Skin epidermis (tissue), 12 donors: ENCODE data around the gene EPHA6.
A peak's percentile ranks its signal among the peaks of the same experiment; 100 is the strongest.
"Not testable (repeated sequence)": the region's sequence is repeated elsewhere in the genome, so short reads cannot be mapped to it uniquely, and the experiment has no call there.

Source experiments
- H3K27ac ChIP-seq, 21 experiments: fragments of 200-600 bp; sonication (generic) in 11 of 21; one replicate each; pipeline ENCODE4 v1.5.0; 2020; ENCODE audit warnings: mild to moderate bottlenecking in 3 of 21, inconsistent platforms in 2 of 21, moderate library complexity in 2 of 21
- H3K4me3 ChIP-seq, 7 experiments: fragments of 200-600 bp; sonication (generic) in 2 of 7; one replicate each; pipeline ENCODE4 v1.5.0; 2020; ENCODE audit warnings: inconsistent platforms in 2 of 7, mild to moderate bottlenecking in 2 of 7, moderate library complexity in 1 of 7

EPHA6 gene

DNA sequence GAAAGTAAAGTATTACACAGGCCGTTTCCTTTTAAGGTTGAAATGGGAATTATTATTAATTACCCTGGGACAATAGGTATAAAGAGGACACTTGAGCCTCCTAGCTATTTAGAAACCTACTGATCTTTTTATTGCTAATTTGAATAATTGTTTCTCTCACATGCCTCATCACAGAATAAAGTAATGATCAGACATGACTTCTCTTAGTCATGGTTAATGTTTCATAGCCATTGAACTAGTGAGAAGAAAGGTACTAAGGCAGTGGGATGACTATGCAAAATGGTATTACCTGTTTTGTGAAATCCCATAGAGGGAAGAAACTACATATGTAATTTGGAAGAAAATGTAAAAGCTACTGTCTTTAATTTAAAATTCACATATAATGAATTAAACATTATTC, 85.6 kb downstream of the EPHA6 start:
- H3K4me3 ChIP-seq, result no peak overlapping the region
- H3K27ac ChIP-seq, result no peak overlapping the region

DNA sequence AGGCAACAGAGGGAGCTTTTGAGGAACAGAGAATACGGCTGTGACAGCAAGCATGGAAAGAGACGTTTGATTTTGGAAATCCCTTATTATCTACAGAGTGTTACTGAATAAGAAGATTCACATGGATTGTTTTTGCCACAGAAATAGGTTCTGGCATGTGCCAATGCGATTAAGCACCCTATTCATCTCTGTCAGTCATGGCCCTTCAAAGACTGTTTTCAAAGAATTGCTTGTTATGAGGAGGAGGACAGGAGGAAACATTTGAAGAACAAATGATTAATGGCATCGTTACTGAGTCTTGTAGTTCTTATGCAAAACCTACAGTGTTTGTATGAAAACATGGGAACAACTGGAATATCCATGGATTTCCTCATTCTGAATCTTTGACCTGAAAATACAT, 86.2 kb downstream of the EPHA6 start:
- no peak overlapping the region for H3K4me3 ChIP-seq
- no peak overlapping the region for H3K27ac ChIP-seq

- Histone ChIP-seq H3K4me3 (no peak overlapping the region), H3K27ac (no peak overlapping the region)
Measured at GRCh38 chr3:96915445-96915844, 101.1 kb downstream of the EPHA6 start.

DNA sequence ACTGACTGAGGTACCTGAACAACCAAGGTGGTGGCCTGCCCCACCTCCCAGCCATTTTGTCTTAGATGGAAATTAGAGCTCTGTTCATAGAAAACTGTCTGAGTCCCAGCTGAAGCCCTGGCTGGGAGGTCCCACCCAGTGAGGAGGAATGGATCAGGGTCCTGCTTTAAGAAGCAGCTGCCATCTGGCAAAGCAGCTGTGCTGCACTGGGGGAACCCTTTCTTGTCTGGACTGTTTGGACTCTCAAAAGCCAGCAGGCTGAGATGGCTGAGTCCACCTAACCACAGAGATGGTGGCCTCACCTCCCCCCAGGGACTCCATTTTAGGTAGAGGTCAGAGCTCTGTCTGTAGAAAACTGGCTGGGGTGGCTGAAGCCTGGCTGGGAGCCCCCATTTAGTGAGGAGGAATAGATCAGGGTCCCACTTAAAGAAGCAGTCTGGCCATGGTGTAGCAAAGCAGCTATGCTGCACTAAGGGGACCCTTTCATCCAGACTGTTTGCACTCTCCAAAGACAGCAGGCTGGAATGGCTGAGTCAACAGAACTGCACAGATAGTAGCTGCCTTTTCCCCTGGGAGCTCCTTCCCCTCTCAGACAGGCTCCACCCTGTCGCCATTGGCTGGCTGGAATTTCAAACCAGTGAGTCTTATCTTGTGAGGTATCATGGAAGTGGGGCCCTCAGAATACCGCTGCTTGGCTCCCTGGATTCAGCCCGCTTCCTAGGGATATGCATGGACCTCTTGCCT, 116.9 kb downstream of the EPHA6 start:
- Histone ChIP-seq H3K4me3 (no peak overlapping the region), H3K27ac (no peak overlapping the region)

DNA sequence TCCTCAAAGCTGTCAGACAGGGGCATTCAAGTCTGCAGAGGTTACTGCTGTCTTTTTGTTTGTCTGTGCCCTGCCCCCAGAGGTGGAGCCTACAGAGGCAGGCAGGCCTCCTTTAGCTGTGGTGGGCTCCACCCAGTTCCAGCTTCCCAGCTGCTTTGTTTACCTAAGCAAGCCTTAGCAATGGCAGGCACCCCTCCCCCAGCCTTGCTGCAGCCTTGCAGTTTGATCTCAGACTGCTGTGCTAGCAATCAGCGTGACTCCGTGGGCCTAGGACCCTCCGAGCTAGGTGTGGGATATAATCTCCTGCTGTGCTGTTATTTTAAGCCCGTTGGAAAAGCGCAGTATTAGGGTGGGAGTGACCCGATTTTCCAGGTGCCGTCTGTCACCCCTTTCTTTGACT, 127.7 kb downstream of the EPHA6 start:
- not testable (repeated sequence) for H3K27ac ChIP-seq, H3K4me3 ChIP-seq

GRCh38 chr3:96958856-96959255, 144.5 kb downstream of the EPHA6 start:
- Histone ChIP-seq H3K27ac (no peak overlapping the region), H3K4me3 (no peak overlapping the region)

DNA sequence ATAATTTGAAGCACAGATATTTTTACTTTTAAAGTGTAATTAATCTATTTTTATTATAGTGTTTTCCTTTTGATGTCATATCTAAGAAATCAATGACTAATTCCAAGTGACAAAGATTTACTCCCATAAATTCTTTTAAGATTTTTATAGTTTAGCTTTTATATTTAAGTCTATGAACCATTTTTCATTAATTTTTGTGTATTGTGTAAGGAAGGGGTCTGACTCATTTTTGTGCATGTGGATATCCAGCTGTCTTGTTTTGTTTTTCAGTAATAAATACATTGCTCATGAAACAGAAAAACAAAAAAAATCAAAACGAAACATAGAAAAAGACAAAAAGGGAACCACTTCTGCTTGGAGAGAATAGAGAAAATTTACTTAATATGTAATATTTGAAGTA, 145.1 kb downstream of the EPHA6 start:
- H3K4me3 ChIP-seq, result no peak overlapping the region
- H3K27ac ChIP-seq, result peak overlapping the region in 1 of 21 experiments; percentile 10

GRCh38 chr3:96959901-96960641, 145.7 kb downstream of the EPHA6 start:
- no peak overlapping the region for H3K4me3 ChIP-seq
- peak overlapping the region in 8 of 21 experiments; percentile 5 to 59 (median 30) for H3K27ac ChIP-seq

DNA sequence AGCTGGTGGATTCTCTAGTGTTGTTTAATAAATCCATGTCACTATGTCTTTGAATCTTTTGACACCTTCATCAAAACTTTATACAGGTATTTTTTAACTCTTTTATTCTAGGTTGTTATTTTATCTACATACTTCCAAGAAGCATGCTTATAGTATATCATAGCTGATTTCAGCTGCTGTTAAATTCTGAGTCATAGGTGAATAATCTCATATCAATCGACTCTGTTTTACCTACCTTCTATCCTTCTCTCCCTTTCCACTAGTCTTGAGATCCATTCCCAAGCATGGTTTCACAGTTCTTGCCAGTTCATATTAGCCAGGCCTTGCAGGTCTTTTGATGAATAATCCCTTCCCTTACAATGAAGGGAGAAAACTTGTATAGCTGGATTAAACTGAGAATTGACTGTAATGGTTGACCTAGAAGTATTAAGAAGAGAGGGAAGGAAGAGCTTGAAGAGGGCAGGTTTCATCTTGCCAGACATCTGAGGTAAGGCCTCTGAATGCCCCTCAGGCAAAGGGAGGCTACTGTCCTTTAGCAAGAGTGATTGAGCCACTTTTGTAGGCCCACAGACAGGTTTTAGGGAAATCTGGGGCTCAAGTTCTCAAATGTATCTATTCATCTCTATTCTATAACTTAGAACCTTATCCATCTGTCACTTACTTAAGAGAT, 146.4 kb downstream of the EPHA6 start:
- Histone ChIP-seq H3K4me3 (no peak overlapping the region), H3K27ac (peak overlapping the region in 8 of 21 experiments; percentile 5 to 59 (median 32))

- Histone ChIP-seq H3K27ac (peak overlapping the region in 2 of 21 experiments; percentile 29 to 49), H3K4me3 (no peak overlapping the region)
Measured at GRCh38 chr3:96961576-96961975, 147.2 kb downstream of the EPHA6 start.

GRCh38 chr3:96966181-96966929, 152.0 kb downstream of the EPHA6 start:
- no peak overlapping the region for H3K27ac ChIP-seq

GRCh38 chr3:96970211-96970610, 155.8 kb downstream of the EPHA6 start:
- Histone ChIP-seq H3K4me3 (no peak overlapping the region), H3K27ac (no peak overlapping the region)

More at GRCh38 chr3:96966181-96966929, 152.0 kb downstream of the EPHA6 start:
- no peak overlapping the region for H3K4me3 ChIP-seq

GRCh38 chr3:96977671-96978070, 163.3 kb downstream of the EPHA6 start:
- Histone ChIP-seq H3K4me3 (no peak overlapping the region), H3K27ac (no peak overlapping the region)

DNA sequence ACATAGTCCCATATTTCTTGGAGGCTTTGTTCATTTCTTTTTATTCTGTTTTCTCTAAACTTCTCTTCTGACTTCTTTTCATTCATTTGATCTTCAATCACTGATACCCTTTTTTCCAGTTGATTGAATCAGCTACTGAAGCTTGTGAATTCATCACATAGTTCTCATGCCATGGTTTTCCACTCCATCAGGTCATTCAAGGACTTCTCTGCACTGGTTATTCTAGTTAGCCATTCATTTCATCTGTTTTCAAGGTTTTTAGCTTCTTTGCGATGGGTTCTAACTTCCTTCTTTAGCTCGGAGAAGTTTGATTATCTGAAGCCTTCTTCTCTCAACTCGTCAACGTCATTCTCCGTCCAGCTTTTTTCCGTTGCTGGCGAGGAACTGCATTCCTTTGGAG, 169.3 kb downstream of the EPHA6 start:
- not testable (repeated sequence) for H3K4me3 ChIP-seq, H3K27ac ChIP-seq

DNA sequence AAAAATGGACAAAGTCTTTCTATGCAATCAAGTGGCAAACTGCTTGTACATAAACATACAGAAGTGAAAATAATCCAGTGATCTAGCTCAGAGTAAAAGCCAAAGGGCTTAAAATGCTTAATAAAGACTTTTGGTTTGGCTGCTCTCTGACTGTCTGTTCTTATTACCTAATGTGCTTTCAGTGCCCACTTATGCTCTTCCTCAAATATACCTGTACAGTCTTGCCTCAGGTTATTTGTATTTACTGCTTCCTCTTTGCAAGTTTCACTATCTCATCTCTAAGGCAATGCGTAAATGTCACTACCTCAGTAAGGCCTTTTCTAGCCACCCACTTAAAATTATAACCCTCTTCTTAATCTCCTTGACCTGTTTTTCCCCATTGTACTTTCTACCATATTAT, 171.8 kb downstream of the EPHA6 start:
- Histone ChIP-seq H3K4me3 (no peak overlapping the region), H3K27ac (no peak overlapping the region)

- Histone ChIP-seq H3K4me3 (no peak overlapping the region), H3K27ac (no peak overlapping the region)
Measured at GRCh38 chr3:96991231-96991630, 176.8 kb downstream of the EPHA6 start.

- no peak overlapping the region for H3K4me3 ChIP-seq
- H3K27ac ChIP-seq, result no peak overlapping the region
Measured at GRCh38 chr3:96991800-96992365, 177.5 kb downstream of the EPHA6 start.

DNA sequence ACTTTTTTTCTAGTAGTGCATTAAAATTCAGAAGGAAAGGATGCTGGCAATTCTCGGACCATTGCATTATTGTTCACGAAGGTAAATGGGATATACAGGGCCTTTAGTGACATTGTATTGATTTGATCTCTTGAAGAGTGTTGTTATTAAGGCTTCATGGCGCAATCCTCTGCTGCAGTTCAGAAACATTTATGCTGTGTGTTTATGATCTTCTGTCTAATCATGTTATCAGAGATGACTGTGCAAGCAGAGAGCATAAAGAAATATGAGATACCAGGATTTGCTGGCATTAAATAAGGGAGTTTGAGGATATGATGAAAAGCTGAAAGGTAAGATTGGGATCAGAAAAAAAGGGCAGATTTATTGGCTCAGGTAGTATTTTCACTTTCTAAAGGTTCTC, 180.6 kb downstream of the EPHA6 start:
- H3K4me3 ChIP-seq, result no peak overlapping the region
- H3K27ac ChIP-seq, result no peak overlapping the region

- Histone ChIP-seq H3K4me3 (no peak overlapping the region), H3K27ac (no peak overlapping the region)
Measured at GRCh38 chr3:96996009-96996408, 181.6 kb downstream of the EPHA6 start.

DNA sequence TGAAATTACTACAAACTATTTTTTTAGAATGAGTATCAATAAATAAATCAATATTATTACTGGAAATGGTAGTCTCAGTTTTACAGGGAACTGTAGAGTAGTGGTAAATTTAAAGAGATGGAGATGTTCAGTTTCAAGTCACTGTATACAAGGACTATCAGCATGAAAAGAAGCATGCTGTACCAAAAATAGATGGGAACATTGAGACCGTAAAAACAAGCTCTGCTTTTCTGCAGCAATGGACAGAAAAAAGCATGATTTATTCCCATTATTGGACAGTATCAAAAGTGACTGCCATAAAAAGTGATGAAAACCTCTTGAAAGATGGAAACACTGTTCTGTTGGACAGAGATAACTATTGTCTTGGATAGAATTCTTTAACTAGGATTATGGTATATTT, 187.2 kb downstream of the EPHA6 start:
- Histone ChIP-seq H3K4me3 (no peak overlapping the region), H3K27ac (no peak overlapping the region)
